Lower leg skin (tissue), 4 donors: ENCODE measurements around the gene DAB1. TPM values are rescaled to one million over a fixed set of nuclear protein-coding genes. Genes with fewer than 3 reads are reported as not detected.

ENCODE experiments used
- DNase-seq, 2 donors: peaks; one replicate each; pipeline ENCODE4 v3.0.0-alpha.2; 2019; ENCODE audit warnings: low spot score in 2 of 2
- H3K4me3 ChIP-seq: fragments of 200-600 bp; sonication (generic); 2 replicates; pipeline ENCODE4 v1.5.1; 2017; ENCODE audit warnings: mild to moderate bottlenecking, low read depth; ENCODE audit not compliant: poor library complexity, severe bottlenecking
- POLR2A ChIP-seq, 2 donors: fragments of 450-650 bp; IDR thresholded peaks; one replicate each; pipeline ENCODE4 v1.6.1; 2016 to 2017; ENCODE audit warnings: antibody characterized with exemption in 2 of 2, mild to moderate bottlenecking in 1 of 2, moderate library complexity in 1 of 2
- WGBS, 2 donors: methylation state at CpG; one replicate each; pipeline ENCODE4 v1.1.5; 2018; 5-methylcytosine and 5-hydroxymethylcytosine counted together
- intact Hi-C: fragments of 100-400 bp; cut with DNase I; formaldehyde crosslinking; loops from one replicate; pipeline ENCODE4 v1.15.0; 2023; ENCODE audit warnings: low total_unique reads
- total RNA-seq, 4 donors: library from RNA; depleted of rRNA; stranded (reverse); fragments of >200 nt; gene quantifications; one replicate each; pipeline ENCODE4 v1.1.0, GENCODE V29; 2016
- TF ChIP-seq, protein P1 (sequence below), 3 donors: fragments of 450-650 bp; IDR thresholded peaks; one replicate each; pipeline ENCODE4 v1.5.1; 2016; ENCODE audit warnings: antibody characterized with exemption in 3 of 3, mild to moderate bottlenecking in 3 of 3, moderate library complexity in 2 of 3

DAB1 gene
- total RNA-seq, 4 donors from 2014 or later, result 0.58 TPM; not detected in 3

GRCh38 chr1:57036641-57037579, 386.9 kb downstream of the DAB1 start:
- WGBS, 2 donors, result 54 to 57% methylated on average over 4 of the region's 4 CpGs
- intact Hi-C loops, result no loop called here
- H3K4me3 ChIP-seq, result no peak overlapping the region
- TF ChIP-seq, protein P1, sequence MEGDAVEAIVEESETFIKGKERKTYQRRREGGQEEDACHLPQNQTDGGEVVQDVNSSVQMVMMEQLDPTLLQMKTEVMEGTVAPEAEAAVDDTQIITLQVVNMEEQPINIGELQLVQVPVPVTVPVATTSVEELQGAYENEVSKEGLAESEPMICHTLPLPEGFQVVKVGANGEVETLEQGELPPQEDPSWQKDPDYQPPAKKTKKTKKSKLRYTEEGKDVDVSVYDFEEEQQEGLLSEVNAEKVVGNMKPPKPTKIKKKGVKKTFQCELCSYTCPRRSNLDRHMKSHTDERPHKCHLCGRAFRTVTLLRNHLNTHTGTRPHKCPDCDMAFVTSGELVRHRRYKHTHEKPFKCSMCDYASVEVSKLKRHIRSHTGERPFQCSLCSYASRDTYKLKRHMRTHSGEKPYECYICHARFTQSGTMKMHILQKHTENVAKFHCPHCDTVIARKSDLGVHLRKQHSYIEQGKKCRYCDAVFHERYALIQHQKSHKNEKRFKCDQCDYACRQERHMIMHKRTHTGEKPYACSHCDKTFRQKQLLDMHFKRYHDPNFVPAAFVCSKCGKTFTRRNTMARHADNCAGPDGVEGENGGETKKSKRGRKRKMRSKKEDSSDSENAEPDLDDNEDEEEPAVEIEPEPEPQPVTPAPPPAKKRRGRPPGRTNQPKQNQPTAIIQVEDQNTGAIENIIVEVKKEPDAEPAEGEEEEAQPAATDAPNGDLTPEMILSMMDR (IDR thresholded peaks at IDR 0.05), result no peak
- no peak for TF ChIP-seq POLR2A (IDR thresholded peaks at IDR 0.05)
- no peak for DNase-seq

DNA sequence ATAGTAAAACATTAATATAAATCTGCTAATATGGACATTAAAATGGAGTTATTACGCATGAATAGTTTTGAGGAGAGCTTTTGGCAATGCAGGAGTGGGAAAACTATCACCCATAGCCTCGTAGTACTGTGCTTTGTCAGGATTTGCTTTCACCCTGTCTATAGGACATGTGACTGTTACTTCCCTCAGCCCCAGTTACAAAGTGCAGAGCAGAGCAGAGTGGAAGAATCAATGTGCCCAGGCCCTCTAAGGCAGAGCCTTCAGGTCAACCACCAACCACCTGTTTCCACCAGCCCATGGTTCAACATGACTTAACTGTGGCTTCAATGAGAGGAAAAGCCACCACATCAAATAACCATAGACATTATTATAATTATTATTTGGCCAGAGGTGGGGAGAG, 389.1 kb downstream of the DAB1 start:
- intact Hi-C loops, result no loop called here
- H3K4me3 ChIP-seq, result no peak overlapping the region
- TF ChIP-seq POLR2A (IDR thresholded peaks at IDR 0.05), result no peak
- TF ChIP-seq, protein P1 (IDR thresholded peaks at IDR 0.05), result no peak
- 86 to 91% methylated on average over 2 of the region's 2 CpGs for WGBS, 2 donors
- no peak for DNase-seq

DNA sequence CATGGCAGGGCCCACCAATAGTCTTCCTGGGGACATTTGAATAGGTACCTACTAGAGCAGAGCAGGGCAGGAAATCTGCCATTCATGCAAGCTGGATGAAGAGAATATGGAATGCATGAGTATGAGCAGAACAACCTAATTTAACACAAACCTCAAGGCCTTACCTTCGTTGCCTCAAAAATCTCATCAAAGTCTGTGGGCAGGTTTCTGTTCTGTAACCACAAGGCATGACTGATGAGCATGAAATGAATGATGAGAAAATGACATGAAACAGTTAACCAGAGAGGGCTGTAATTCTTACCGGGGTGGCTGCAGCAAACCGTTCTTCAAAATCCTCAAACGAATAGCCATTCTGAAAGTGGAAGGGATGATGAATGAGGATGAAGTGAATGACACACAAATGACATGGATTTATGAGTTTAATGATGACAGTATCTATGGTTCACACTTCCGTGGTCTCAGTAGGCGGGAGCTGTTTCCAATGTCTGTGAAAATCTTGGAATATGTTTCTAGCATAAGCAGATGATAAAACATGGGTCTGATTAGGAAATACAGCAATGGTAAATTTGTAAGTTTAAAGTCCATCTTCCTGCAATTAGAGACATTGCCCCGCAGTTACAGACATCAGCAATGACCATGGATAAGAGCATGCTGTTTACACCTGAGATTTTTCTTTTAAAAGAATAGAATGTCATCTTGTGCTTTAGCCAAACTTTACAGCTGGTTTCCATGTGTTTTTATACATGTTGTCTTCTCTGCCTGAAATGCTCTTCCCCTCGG, 390.4 kb downstream of the DAB1 start:
- 44 to 49% methylated on average over 8 of the region's 8 CpGs for WGBS, 2 donors
- DNase-seq, result no peak
- intact Hi-C loops, result no loop called here

GRCh38 chr1:57026624-57027354, 397.1 kb downstream of the DAB1 start:
- TF ChIP-seq POLR2A (IDR thresholded peaks at IDR 0.05), result no peak
- TF ChIP-seq, protein P1 (IDR thresholded peaks at IDR 0.05), result no peak
- WGBS, 2 donors, result 38 to 48% methylated on average over 4 of the region's 4 CpGs
- intact Hi-C loops, result no loop called here
- no peak overlapping the region for H3K4me3 ChIP-seq
- no peak for DNase-seq

More for the DNA sequence above, 390.4 kb downstream of the DAB1 start:
- no peak overlapping the region for H3K4me3 ChIP-seq
- TF ChIP-seq, protein P1 (IDR thresholded peaks at IDR 0.05), result no peak
- no peak for TF ChIP-seq POLR2A (IDR thresholded peaks at IDR 0.05)

- TF ChIP-seq, protein P1 (IDR thresholded peaks at IDR 0.05), result no peak
- TF ChIP-seq POLR2A (IDR thresholded peaks at IDR 0.05), result no peak
- intact Hi-C loops, result no loop called here
- no peak for DNase-seq
- WGBS, 2 donors, result 44 to 65% methylated on average over 7 to 8 of the region's 8 CpGs
- H3K4me3 ChIP-seq, result no peak overlapping the region
Measured at GRCh38 chr1:57024855-57025254, 399.0 kb downstream of the DAB1 start.
